ENCODE data around the gene ACSL6.

- TF ChIP-seq EZH2 (IDR thresholded peaks at IDR 0.05; ENCODE audit: low read length, missing control alignments) (no peak), CTCF (conservative IDR thresholded peaks at IDR 0.05 in 1 of 2, IDR thresholded peaks at IDR 0.05 in 1 of 2; ENCODE audit: low read depth in 1 of 2, low read length in 2 of 2) (no peak)
These were observed 41.1 kb upstream of the ACSL6 start for GRCh38 chr5:132052520-132052919.
